PFSK-1 (cell line): Measurements from ENCODE around the gene CAVIN2.

Experiments
- FOXP2 ChIP-seq: optimal IDR thresholded peaks from 2 replicates; pipeline ENCODE3; 2011; ENCODE audit warnings: borderline replicate concordance, control low read depth, inconsistent platforms; ENCODE audit not compliant: insufficient read depth; ENCODE audit errors: extremely low read length, extremely low read depth
- POLR2AphosphoS5 ChIP-seq: IDR thresholded peaks from 2 replicates; pipeline ENCODE4 v1.6.1; 2012; ENCODE audit warnings: low read depth, mild to moderate bottlenecking, control low read depth, low read length, moderate library complexity
- REST ChIP-seq, 2 experiments: IDR thresholded peaks; 2 replicates each; pipeline versions ENCODE4 v1.6.1 to v1.8.0; 2011 to 2012; ENCODE audit warnings: low read depth in 2 of 2, low read length in 2 of 2, control low read depth in 1 of 2, inconsistent platforms in 1 of 2, mild to moderate bottlenecking in 1 of 2, moderate library complexity in 1 of 2; ENCODE audit not compliant: insufficient read depth in 1 of 2
- SIN3A ChIP-seq: IDR thresholded peaks from 2 replicates; pipeline ENCODE4 v1.6.1; 2012; ENCODE audit warnings: mild to moderate bottlenecking, low read length, moderate library complexity, borderline replicate concordance; ENCODE audit not compliant: insufficient read depth
- TAF1 ChIP-seq: IDR thresholded peaks from 2 replicates; pipeline ENCODE4 v1.6.1; 2012; ENCODE audit warnings: low read length, control low read depth, borderline replicate concordance; ENCODE audit not compliant: insufficient read depth

The CAVIN2 gene

GRCh38 chr2:191885098-191885497 lies 38.2 kb upstream of the CAVIN2 start:
- TF ChIP-seq TAF1 (no peak), REST (IDR thresholded peaks at IDR 0.05; ENCODE audit: insufficient read depth in 1 of 2, low read depth in 2 of 2, low read length in 2 of 2) (no peak), SIN3A (no peak), FOXP2 (no peak)

GRCh38 chr2:191881982-191882816 lies 35.3 kb upstream of the CAVIN2 start:
- TF ChIP-seq FOXP2 = no peak
- no peak for TF ChIP-seq POLR2AphosphoS5
- no peak for TF ChIP-seq REST (IDR thresholded peaks at IDR 0.05; ENCODE audit: insufficient read depth in 1 of 2, low read depth in 2 of 2, low read length in 2 of 2)
- no peak for TF ChIP-seq TAF1
- no peak for TF ChIP-seq SIN3A

- TF ChIP-seq POLR2AphosphoS5 (no peak), REST (IDR thresholded peaks at IDR 0.05; ENCODE audit: insufficient read depth in 1 of 2, low read depth in 2 of 2, low read length in 2 of 2) (no peak), FOXP2 (no peak), SIN3A (no peak), TAF1 (no peak)
Observed at GRCh38 chr2:191878548-191879279, 31.8 kb upstream of the CAVIN2 start.

- TF ChIP-seq POLR2AphosphoS5 = no peak
- no peak for TF ChIP-seq FOXP2
- no peak for TF ChIP-seq REST (IDR thresholded peaks at IDR 0.05; ENCODE audit: insufficient read depth in 1 of 2, low read depth in 2 of 2, low read length in 2 of 2)
- no peak for TF ChIP-seq SIN3A
- TF ChIP-seq TAF1 = no peak
Observed at GRCh38 chr2:191877875-191878274, 31.0 kb upstream of the CAVIN2 start.
